ENCODE data around the gene TDRD5. TPM values are rescaled to one million over a fixed set of nuclear protein-coding genes. Genes with fewer than 3 reads are reported as not detected.

The TDRD5 gene, protein sequence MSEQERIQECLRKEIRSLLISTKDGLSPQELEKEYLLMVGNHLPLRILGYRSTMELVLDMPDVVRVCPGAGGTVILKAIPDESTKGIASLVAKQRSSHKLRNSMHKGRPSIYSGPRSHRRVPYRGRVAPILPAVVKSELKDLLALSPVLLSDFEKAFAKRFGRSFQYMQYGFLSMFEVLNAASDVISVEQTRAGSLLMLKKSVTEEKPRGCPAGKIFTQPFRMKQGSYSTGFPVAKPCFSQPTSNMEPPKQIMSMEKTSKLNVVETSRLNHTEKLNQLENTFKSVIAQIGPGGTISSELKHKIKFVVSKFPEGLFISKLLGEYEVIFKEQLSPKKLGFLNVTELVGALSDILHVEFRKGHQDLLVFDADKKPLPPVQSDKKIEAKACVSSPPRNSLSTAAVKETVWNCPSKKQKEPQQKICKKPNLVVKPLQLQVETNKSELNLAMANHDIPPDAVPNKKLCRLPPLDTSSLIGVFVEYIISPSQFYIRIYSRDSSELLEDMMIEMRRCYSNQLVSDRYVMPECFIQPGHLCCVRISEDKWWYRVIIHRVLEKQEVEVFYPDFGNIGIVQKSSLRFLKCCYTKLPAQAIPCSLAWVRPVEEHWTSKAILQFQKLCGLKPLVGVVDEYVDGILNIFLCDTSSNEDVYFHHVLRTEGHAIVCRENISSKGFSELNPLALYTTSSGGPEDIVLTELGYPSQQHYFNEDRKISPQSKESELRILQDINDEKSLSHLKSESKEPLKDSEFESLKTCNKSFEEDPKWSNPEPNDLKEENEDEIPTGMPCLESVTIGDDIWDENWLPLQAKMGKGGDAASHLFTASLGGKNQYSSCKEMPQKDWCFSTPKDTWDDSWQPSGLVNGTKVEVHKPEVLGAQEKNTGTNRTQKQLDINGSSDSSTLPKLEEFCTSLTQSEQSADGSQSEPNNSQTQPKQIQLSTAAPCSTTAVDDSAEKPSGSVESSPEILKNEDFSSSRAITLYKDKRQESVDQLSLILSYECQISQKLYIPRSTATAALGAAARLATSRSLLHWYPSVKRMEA
- total RNA-seq (not detected), total RNA-seq (0 to 0.17 (median 0) reads per million in 29 experiments)
- total RNA-seq (2013) = not detected

DNA sequence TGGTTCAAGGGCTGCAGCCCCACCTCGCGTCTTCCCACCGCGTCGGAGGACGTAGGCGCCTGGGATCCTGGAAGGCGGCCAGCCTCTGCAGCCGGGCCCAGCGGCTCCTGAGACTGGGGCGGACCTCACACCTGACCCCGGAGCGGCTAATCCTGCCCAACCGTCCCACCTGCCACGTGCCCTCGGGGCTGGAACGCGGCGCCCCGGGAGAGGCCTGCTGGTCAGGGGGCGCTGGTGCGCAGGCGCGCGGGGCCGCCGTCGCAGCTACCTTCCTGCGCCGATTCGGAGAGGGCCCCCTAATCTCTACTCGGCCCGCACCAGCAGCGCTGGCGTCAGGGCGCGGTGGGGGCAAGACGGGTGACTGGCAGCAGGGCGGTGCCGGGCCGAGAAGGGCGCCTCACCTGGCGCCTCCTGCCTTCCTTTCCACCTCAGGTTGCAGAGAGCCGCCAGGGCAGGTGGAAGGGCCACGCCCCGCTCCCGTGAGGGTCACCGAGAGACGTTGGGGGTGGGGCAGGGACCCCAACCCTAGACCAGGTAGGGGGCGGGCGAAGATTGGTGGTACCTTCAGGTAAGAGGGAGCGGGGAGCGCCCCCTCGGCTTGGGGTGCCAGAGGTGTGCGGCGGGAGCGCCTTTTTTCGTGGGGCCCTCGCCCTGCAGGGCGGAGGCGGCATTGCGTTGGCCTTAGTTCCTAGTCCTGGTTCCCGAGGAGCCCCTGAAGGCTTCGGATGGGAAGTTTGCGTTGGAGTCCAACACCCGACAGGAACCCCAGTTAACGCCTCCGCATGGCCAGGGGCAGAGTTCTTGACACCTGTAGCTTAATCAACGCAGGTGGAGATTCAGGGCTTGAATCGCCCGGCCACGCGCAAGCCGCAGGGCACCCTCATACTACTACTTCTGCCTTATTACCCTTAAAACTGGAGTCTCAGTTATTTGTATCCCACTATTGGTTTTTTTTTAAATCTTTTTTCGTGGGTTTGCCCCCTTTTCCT, at the start of gene TDRD5:
Gene TDRD5, plus strand, starts transcription at position 241 of the 989 bp plus-strand sequence. CDS start 784 bp downstream, outside the sequence.
- H3K27ac Mint-ChIP-seq = no peak within 1 kb of the TSS
- H3K36me3 ChIP-seq (ENCODE audit: control insufficient read depth in 2 of 2, extremely low read depth in 1 of 2, insufficient read depth in 1 of 2, low read length in 1 of 2) = no peaks in the 10 kb centered on the region
- H3K27me3 Mint-ChIP-seq = peaks cover 42 to 55% of the 10 kb centered on the region in 2 donors
- H3K9me3 Mint-ChIP-seq = peaks cover 0 to 3% (median 0%) of the 10 kb centered on the region in 3 donors
- CTCF ChIA-PET = no interaction called here
- H3K4me3 ChIP-seq (ENCODE audit: control insufficient read depth in 1 of 2, extremely low read depth in 1 of 2, low read length in 1 of 2) = no peak within 1 kb of the TSS
- no peak within 1 kb of the TSS for H3K4me3 Mint-ChIP-seq
- POLR2A ChIA-PET = interaction anchor here in 1 of 2 donors (0.5 kb wide), 1 partner anchor 14 kb away, joined by 3 read pairs; no protein-coding TSS in a partner anchor
- no peak within 1 kb of the TSS for H3K27ac ChIP-seq (ENCODE audit: low read length)
- no peaks in the 10 kb centered on the region for H3K4me1 ChIP-seq (ENCODE audit: control insufficient read depth in 1 of 2, extremely low read depth in 1 of 2, insufficient read depth in 2 of 2, low read length in 2 of 2)
- H3K27me3 ChIP-seq (replicated peaks in 1 of 2; ENCODE audit: control insufficient read depth in 2 of 2, extremely low read depth in 1 of 2, insufficient read depth in 2 of 2, low read length in 1 of 2) = peaks cover 22 to 35% of the 10 kb centered on the region in 2 experiments
- H3K4me1 Mint-ChIP-seq = no peaks in the 10 kb centered on the region
- 25% methylated on average over 74 of the region's 75 CpGs for WGBS (ENCODE audit: insufficient coverage)
- H3K36me3 Mint-ChIP-seq = no peaks in the 10 kb centered on the region
- no peak for ATAC-seq (replicated peaks in 1 of 4)
- no peak for DNase-seq
- H3K9me3 ChIP-seq = no peaks in the 10 kb centered on the region

DNA sequence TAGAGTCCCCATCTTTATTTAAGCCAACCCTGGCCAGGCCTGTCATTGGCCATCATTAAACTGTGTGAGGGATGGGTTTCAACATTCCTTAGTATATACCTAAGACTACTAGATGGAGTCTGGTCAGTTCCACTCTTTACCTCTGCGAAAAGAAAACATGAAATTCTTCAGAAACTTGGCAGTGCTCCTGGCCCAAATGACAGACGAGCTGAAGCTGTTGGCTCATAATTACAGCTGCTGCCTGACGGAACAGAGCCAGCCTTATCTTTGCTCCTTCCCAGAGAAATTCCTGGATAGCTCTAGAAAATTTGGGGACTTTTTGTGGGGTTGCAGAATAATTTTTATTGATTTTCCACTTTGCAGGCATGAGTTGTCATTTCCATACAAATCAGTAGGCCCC, 46.3 kb upstream of the TDRD5 start:
- no peak overlapping the region for H3K4me3 Mint-ChIP-seq
- Histone ChIP-seq H3K9me3 (no peaks in the 10 kb centered on the region), H3K4me1 (ENCODE audit: control insufficient read depth in 1 of 2, extremely low read depth in 1 of 2, insufficient read depth in 2 of 2, low read length in 2 of 2) (no peaks in the 10 kb centered on the region), H3K36me3 (ENCODE audit: control insufficient read depth in 2 of 2, extremely low read depth in 1 of 2, insufficient read depth in 1 of 2, low read length in 1 of 2) (no peaks in the 10 kb centered on the region), H3K27me3 (replicated peaks in 1 of 2; ENCODE audit: control insufficient read depth in 2 of 2, extremely low read depth in 1 of 2, insufficient read depth in 2 of 2, low read length in 1 of 2) (peaks cover 0 to 11% of the 10 kb centered on the region in 2 experiments), H3K4me3 (ENCODE audit: control insufficient read depth in 1 of 2, extremely low read depth in 1 of 2, low read length in 1 of 2) (no peak overlapping the region), H3K27ac (ENCODE audit: low read length) (no peak overlapping the region)
- 38% methylated on average over 1 of the region's 3 CpGs for WGBS (ENCODE audit: insufficient coverage)
- no peak overlapping the region for H3K27ac Mint-ChIP-seq
- no peak for DNase-seq
- H3K4me1 Mint-ChIP-seq = no peaks in the 10 kb centered on the region
- CTCF ChIA-PET = no interaction called here
- no peaks in the 10 kb centered on the region for H3K36me3 Mint-ChIP-seq
- no peak for ATAC-seq (replicated peaks in 1 of 4)
- peaks cover 7 to 11% of the 10 kb centered on the region in 2 donors for H3K27me3 Mint-ChIP-seq
- H3K9me3 Mint-ChIP-seq = no peaks in the 10 kb centered on the region
- POLR2A ChIA-PET = no interaction called here

DNA sequence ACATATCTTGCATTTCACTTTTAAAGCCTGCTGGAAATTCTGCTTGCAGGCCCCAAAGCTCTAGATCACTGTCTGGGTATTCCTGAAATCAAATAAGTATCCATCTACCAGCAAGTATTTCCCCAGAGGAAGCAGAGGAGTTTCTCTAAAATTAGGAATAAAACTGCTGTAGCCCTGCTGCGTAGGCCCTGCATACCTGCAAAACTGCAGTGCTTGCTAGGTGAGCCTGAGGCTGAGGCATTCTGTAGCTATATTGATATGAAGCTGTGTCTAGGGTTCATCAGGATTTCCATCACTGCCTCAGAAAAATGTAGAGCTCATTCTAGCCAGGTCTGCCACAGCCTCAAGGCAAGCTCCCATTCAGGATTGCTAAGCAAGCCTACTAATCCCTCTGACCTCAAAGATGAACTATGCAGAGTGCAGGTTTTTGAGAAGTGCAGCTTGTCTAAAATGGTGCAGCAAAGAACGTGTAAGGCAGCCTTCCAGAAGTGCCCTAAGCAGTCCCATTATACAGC, 44.6 kb upstream of the TDRD5 start:
- POLR2A ChIA-PET = no interaction called here
- H3K4me3 Mint-ChIP-seq = no peak overlapping the region
- H3K27me3 Mint-ChIP-seq = peaks cover 4 to 9% of the 10 kb centered on the region in 2 donors
- no peaks in the 10 kb centered on the region for H3K4me1 Mint-ChIP-seq
- peaks cover 0 to 2% of the 10 kb centered on the region in 2 experiments for H3K27me3 ChIP-seq (replicated peaks in 1 of 2; ENCODE audit: control insufficient read depth in 2 of 2, extremely low read depth in 1 of 2, insufficient read depth in 2 of 2, low read length in 1 of 2)
- H3K9me3 ChIP-seq = no peaks in the 10 kb centered on the region
- no peaks in the 10 kb centered on the region for H3K9me3 Mint-ChIP-seq
- CTCF ChIA-PET = no interaction called here
- no peak overlapping the region for H3K4me3 ChIP-seq (ENCODE audit: control insufficient read depth in 1 of 2, extremely low read depth in 1 of 2, low read length in 1 of 2)
- no peaks in the 10 kb centered on the region for H3K36me3 ChIP-seq (ENCODE audit: control insufficient read depth in 2 of 2, extremely low read depth in 1 of 2, insufficient read depth in 1 of 2, low read length in 1 of 2)
- H3K36me3 Mint-ChIP-seq = no peaks in the 10 kb centered on the region
- WGBS (ENCODE audit: insufficient coverage) = no CpG with 5 or more reads among the region's 2 CpGs
- H3K4me1 ChIP-seq (ENCODE audit: control insufficient read depth in 1 of 2, extremely low read depth in 1 of 2, insufficient read depth in 2 of 2, low read length in 2 of 2) = no peaks in the 10 kb centered on the region
- no peak overlapping the region for H3K27ac ChIP-seq (ENCODE audit: low read length)
- no peak overlapping the region for H3K27ac Mint-ChIP-seq
- ATAC-seq (replicated peaks in 1 of 4) (no peak), DNase-seq (no peak)

DNA sequence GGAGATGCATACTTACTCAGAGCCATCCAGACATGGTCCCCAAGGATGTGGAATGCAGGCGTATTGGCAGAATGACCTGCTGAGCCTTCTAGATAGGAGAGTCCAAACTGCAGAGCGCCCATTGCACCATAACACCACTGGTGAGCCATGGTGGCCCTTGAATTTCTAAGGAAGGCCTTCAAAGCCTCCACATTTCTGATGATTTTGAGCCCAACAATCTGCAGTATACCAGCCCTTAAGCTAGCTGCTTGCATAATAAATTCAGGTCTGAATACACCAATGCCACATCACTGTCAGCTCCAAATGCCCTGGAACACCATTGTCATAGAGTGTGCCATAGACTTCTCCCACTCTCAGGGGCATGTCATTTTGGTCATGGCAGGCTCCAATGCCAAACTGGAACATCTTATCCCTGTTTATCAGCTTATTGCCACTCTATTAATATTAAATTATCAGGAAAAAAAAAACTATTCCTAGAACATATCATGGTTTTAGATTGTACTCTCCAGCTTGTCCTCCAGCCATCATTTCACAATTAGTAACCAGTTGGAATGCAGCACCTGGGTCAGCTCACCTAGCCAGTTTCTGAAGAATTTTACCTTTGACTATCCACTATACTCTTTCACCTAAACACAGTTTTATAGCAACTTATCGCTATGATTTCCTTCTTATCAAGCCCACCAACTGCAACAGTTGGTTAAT, 42.8 kb upstream of the TDRD5 start:
- no peak overlapping the region for H3K4me3 Mint-ChIP-seq
- ChIA-PET CTCF (no interaction called here), POLR2A (no interaction called here)
- Histone ChIP-seq H3K4me3 (ENCODE audit: control insufficient read depth in 1 of 2, extremely low read depth in 1 of 2, low read length in 1 of 2) (no peak overlapping the region), H3K27me3 (replicated peaks in 1 of 2; ENCODE audit: control insufficient read depth in 2 of 2, extremely low read depth in 1 of 2, insufficient read depth in 2 of 2, low read length in 1 of 2) (no peaks in the 10 kb centered on the region), H3K27ac (ENCODE audit: low read length) (no peak overlapping the region), H3K4me1 (ENCODE audit: control insufficient read depth in 1 of 2, extremely low read depth in 1 of 2, insufficient read depth in 2 of 2, low read length in 2 of 2) (no peaks in the 10 kb centered on the region), H3K36me3 (ENCODE audit: control insufficient read depth in 2 of 2, extremely low read depth in 1 of 2, insufficient read depth in 1 of 2, low read length in 1 of 2) (no peaks in the 10 kb centered on the region), H3K9me3 (no peaks in the 10 kb centered on the region)
- no peak for DNase-seq
- no peaks in the 10 kb centered on the region for H3K9me3 Mint-ChIP-seq
- no peaks in the 10 kb centered on the region for H3K4me1 Mint-ChIP-seq
- no peak overlapping the region for H3K27ac Mint-ChIP-seq
- H3K27me3 Mint-ChIP-seq = peaks cover 0 to 4% of the 10 kb centered on the region in 2 donors
- no peak for ATAC-seq (replicated peaks in 1 of 4)
- 43% methylated on average over 3 of the region's 3 CpGs for WGBS (ENCODE audit: insufficient coverage)
- H3K36me3 Mint-ChIP-seq = no peaks in the 10 kb centered on the region

DNA sequence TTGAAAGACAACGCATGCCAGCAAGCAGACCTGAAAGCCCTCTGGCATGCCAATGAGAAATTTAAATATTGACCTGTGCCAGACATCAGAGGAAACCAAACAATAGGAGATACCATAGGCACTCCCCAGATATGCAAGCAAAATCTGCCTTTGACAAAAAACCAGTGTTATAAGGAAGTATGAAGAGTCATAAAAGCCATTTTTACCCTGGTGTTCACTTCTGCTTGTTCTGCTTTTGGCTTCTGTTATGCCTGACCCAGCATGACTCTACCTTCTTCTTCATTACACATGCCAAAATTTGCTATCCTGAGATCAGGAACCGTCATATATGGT, 42.3 kb upstream of the TDRD5 start:
- H3K27ac Mint-ChIP-seq = no peak overlapping the region
- H3K4me1 Mint-ChIP-seq = no peaks in the 10 kb centered on the region
- Histone ChIP-seq H3K4me1 (ENCODE audit: control insufficient read depth in 1 of 2, extremely low read depth in 1 of 2, insufficient read depth in 2 of 2, low read length in 2 of 2) (no peaks in the 10 kb centered on the region), H3K27me3 (replicated peaks in 1 of 2; ENCODE audit: control insufficient read depth in 2 of 2, extremely low read depth in 1 of 2, insufficient read depth in 2 of 2, low read length in 1 of 2) (no peaks in the 10 kb centered on the region), H3K9me3 (no peaks in the 10 kb centered on the region), H3K27ac (ENCODE audit: low read length) (no peak overlapping the region), H3K36me3 (ENCODE audit: control insufficient read depth in 2 of 2, extremely low read depth in 1 of 2, insufficient read depth in 1 of 2, low read length in 1 of 2) (no peaks in the 10 kb centered on the region), H3K4me3 (ENCODE audit: control insufficient read depth in 1 of 2, extremely low read depth in 1 of 2, low read length in 1 of 2) (no peak overlapping the region)
- no CpG with 5 or more reads among the region's 2 CpGs for WGBS (ENCODE audit: insufficient coverage)
- CTCF ChIA-PET = no interaction called here
- no peak for ATAC-seq (replicated peaks in 1 of 4)
- H3K27me3 Mint-ChIP-seq = peaks cover 0 to 4% of the 10 kb centered on the region in 2 donors
- POLR2A ChIA-PET = no interaction called here
- no peaks in the 10 kb centered on the region for H3K36me3 Mint-ChIP-seq
- no peak for DNase-seq
- no peak overlapping the region for H3K4me3 Mint-ChIP-seq
- H3K9me3 Mint-ChIP-seq = no peaks in the 10 kb centered on the region
